ENCODE results near the gene DDX31. TPM values are rescaled to one million over a fixed set of nuclear protein-coding genes. Genes with fewer than 3 reads are reported as not detected.

DDX31 gene
- total RNA-seq, 1 experiment from 2014 or later = 19.2 TPM

DNA sequence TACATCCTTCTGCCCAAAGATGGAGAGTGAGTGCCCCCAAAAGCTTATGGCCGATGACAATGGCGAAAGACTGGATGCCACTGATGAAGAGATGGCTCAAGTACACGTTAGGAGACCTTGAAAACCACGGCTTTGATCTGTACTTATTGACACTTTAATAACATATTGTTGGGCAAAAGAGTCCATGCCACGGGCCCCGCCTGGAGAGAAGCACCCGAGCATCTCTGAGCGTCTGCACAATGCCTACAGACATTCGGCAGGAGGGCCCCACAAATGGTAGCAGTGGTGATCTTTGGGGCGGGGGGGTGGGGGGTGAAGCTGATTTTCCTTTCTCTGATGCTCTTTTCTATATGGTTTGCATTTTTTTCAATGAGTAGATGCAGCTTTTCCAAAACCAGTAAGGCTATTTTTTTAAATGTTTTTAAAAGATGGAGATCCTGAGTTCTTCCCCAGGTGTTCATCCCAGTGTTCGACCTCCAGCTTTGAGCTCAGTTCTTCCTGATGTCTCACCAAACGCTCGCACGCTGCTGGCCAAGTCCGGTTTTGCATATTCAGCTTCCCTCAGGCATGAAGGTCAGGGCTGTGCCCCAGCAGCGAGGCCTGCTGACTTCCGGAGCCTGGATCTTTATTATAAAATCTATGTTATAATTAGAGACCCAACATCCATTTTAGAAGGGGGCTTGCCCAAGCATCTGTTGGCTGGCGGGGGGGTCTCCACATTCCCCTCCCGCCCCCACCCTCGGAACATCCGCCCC, 121.6 kb downstream of the DDX31 start:
- no peak for DNase-seq (ENCODE audit: low spot score)

DNA sequence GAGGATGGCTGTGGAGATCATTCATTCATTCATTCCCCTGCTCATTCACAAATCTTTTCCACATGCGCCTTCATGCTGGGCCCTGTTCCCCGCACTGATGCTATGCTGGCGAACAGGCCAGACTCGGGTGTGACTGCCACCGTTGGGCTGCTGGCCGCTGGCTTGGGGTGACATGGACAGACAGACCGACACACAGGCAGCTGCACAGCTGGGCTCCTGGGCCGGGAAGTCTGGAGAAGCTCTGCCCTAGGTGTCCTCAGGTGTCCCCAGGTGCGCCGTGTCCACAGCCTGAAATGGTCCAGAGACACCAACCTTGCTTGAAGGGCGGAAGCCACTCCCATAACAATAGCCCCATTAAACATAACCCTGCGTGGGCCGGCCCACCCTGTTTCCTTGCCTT, 122.3 kb downstream of the DDX31 start:
- DNase-seq (ENCODE audit: low spot score) = no peak

DNA sequence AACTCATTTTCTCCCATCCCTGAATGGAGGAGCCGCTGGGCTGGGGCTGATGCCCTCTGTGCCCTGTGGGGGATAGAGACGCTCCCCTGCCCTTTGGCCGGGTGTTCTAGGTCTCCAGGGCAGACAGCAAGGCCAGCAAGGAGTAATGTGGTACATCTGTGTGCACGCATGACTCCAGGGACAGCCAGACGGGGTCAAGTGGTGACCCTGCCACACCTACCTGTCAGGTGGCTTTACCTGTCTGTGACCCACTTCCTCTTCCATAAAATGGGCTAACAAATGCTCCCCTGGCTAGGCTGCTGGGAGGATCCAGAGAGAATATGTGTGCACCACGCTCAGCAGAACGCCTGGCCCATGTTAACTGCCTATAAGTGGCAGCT, 122.7 kb downstream of the DDX31 start:
- DNase-seq (ENCODE audit: low spot score) = no peak

DNA sequence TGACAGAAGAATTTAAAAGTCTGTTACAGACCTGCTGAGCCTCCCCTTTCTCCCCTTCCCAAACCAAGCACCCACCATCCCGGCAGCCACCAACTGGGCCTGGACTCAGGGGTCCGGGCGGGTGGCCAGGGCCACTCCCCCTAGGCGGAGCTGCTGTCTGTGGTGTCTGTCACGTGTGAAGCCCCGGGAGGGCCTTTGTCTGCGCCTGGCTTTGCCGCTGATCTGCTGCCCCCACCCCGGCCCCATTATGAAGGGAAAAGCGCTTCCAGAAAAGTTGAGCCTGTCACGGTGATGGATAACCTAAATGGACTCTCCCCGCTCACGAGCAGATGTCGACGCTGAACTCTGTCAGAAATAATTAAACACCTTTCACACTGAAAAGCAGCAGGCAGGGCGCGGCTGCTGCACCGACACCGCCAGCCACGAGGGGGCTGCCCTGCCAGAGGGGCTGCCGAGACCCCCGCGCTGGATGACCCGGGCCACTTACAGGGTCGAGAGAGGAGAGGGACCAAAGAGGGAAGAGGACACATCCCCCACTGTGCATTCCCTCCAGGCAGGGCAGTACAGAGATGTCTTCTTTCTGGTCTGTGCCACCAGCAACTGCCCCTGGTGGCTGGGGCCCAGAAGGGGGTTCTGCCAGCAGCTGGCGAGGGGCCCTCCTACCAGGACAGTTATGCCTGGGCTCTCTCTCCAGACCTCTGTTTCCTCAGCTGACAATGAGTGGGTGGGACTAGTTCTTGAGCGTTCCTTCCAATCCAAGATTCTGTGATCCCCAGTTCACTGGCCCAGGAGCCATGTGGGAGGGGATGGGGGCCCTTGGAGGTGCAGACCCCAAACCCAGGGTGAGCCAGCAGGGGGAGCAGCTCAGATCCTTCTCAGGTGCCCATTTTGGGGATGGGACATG, 123.4 kb downstream of the DDX31 start:
- DNase-seq (ENCODE audit: low spot score) = no peak

DNA sequence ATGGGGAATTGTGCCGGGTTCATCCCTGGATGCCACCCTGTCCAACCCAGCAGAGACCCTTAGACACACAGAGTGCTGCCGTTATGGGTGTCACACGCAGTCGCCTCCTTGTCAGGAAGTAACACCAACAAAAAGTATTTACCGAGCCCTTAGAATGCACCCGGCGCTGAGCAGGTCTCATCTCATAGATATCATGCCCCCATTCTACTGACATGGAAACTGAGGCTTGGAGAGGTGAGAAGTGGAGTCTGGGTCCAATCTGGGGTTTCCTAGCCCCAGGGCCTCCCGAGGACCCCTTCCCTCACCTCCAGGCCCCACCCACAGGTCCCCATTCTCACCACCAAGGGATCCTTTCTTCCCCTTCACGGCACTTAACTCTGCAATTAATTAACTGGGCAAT, 124.2 kb downstream of the DDX31 start:
- DNase-seq (ENCODE audit: low spot score) = no peak

DNA sequence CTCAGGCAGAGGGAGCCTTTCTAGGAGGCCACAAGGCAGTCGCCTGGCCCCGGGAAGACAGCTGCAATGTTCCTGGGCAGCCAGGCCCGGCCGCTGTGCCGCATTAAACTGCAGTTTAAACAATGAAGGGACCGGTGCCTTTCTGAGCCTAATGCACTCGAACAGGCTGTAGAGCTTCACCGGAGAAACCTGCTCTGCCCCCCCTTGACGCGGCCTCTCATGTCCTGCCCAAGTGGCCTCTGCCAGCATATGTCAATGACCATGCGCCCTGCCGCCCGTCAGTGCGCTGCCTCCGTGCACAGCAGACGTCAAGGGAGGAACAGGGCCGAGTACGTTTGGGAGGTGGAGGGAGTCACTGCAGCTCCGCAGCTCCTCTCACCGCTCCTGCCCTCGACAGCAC, 125.8 kb downstream of the DDX31 start:
- no peak for DNase-seq (ENCODE audit: low spot score)

DNA sequence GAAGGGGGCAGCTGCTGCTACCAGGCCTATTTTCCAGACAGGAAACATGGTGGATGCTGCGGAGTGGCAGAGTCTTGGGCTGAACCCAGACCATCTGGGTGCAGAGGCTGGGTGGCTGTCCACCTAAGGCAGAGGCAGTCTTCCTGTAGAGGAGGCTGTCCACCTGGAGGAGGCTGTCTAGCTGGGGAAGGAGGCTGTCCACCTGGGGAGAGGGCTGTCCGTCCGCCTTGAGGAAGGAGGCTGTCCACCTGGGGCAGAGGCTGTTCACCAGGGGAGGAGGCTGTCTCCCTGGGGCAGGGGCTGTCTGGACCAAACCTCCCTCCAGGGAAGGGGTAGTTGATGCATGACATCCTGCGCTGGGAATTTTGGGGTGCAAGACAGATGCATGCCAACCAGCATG, 126.5 kb downstream of the DDX31 start:
- DNase-seq (ENCODE audit: low spot score) = no peak

Other genes starting within 250 kb of the DDX31 start
- not detected in 2 replicates for gene BARHL1, start 87.4 kb downstream of the DDX31 start, total RNA-seq (2014; rRNA removed; shearing (Covaris generic))
- gene GTF3C4, start 481 bp upstream of the DDX31 start, total RNA-seq (2014; rRNA removed; shearing (Covaris generic)) = 24.5 and 26.3 TPM in 2 replicates
- gene AK8, start 208.3 kb upstream of the DDX31 start, total RNA-seq (2014; rRNA removed; shearing (Covaris generic)) = not detected in 2 replicates
- 1.3 and 1.4 TPM in 2 replicates for gene SPACA9, start 208.9 kb upstream of the DDX31 start, total RNA-seq (2014; rRNA removed; shearing (Covaris generic))